ENCODE results near the gene FOXK2.
A peak's percentile ranks its signal among the peaks of the same experiment; 100 is the strongest.

GRCh38 chr17:82551779-82552457, 32.4 kb downstream of the FOXK2 start:
- TF ChIP-seq CTCF (IDR thresholded peaks at IDR 0.05) (peak; percentile 66 to 81 (median 72)), POLR2A (IDR thresholded peaks at IDR 0.05) (no peak)
